Measurements from ENCODE around the gene XPNPEP2.

XPNPEP2 gene

DNA sequence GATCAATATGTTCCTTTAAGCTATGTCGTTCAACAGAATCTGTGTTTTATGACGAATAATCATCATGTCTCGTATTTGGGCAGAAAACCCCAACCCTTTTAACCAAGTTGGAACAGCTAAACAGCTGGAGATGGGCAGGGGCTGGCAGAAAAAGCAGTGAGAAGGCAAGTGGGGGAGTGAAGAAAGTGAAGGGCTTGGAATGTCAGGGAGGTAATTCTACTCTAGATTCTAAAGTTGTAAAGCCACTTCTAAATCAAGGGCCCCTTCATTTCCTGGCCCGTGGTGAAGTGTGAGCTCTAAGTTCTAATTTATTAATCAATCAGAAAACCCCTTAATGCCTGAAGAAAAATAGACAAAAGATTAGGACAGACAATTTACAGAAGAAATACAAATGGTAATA lies 61.4 kb downstream of the XPNPEP2 start:
- DNase-seq (ENCODE audit: low spot score), result no peak

DNA sequence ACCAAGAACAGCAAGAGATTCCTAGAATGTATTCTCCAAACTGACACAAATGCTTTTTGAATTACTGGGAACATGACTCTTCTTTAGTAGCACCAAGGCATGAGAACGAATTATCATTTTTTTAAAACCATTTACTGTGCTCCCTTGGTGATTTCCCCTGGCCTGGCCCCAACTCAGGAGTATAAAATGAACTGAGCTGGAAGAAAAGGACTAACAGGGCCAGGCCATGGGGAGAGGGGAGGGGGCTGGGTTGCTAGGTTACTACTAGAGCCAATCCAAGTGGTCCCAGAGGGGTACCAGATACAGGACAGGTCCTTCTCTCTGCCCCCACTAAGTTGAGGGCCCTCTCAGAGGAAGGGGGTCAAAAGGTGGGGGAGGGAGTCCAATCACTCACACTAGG lies 64.1 kb downstream of the XPNPEP2 start:
- no peak for DNase-seq (ENCODE audit: low spot score)

DNA sequence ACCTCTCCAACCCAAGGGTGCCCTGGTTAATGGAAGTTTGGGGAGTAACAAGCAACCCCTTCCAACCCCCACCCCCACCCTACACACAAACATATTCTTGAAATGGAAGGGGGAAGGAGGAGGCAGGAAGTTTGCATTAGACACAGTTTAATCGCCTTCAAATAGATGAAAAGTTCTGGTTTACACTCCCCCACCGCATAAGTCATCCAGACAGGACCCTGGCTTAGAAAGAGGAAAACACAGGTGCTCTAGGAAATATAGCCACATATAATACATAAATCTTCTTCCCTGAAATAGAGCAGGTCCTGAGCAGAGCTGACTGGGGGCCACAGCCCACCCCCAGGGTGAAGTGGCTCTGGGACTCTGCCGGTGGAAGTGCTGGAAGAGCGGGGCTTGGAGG lies 66.0 kb downstream of the XPNPEP2 start:
- DNase-seq (ENCODE audit: low spot score), result no peak

GRCh38 chrX:129808158-129808828 lies 69.5 kb downstream of the XPNPEP2 start:
- no peak for DNase-seq (ENCODE audit: low spot score)

- no peak for DNase-seq (ENCODE audit: low spot score)
These were observed 70.3 kb downstream of the XPNPEP2 start for GRCh38 chrX:129808829-129809796.

DNA sequence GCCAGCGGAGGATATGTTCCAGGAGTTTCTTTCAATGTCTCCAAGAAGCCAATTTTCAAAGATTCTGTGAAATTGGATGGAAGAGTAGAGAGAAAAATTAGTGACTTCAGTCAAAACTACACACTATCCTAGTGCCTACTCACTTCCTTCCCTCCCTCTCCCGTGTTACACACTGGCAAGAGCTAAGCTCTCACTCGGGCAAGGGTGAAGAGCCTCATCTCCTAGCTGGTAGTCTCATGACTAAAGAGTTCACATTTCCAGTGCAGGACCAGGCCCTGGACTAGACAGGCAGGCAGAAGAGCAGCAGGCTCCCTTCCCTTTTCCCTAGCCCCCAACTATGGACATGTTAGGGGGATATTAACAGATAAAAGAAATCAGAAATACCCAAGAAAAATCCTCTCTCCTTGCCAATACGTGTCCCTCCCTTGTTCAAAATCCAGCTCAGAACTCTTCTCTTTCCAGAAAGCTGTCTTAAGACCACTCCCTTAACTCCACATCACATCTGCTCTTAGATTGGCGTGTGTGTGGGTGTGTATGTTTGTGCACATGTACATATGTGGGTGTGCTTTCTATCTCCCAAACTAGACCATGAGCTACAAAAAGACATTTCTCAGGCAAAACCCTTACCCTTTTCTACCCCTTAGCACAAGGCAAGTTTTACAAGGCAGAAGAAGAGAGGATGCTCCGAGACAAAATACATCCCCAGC lies 75.0 kb downstream of the XPNPEP2 start:
- DNase-seq (ENCODE audit: low spot score), result no peak

DNA sequence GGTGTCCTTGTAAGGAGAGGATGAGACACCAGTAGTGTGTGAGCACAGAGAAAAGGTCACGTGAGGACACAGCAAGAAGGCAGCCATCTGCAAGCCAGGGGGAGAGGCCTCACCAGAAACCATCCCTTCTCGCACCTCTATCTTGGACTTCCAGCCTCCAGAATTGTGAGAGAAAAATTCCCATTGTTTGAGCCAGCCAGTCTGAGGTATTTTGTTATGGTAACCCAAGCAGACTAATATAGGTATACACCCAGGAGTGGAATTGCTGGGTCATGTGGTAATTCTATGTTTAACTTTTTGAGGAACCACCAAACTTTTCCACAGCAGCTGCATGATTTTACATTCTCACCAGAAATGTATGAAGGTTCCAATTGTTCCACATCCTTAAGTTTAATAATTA lies 79.3 kb downstream of the XPNPEP2 start:
- DNase-seq (ENCODE audit: low spot score), result no peak
